Gastrocnemius medialis (tissue), 4 donors: ENCODE data around the gene CABP7. TPM values are rescaled to one million over a fixed set of nuclear protein-coding genes. Genes with fewer than 3 reads are reported as not detected.
A peak's percentile ranks its signal among the peaks of the same experiment; 100 is the strongest.
"Not testable (repeated sequence)": the region's sequence is repeated elsewhere in the genome, so short reads cannot be mapped to it uniquely, and the experiment has no call there.

Source experiments
- ATAC-seq, 2 donors: fragments of 150-250 bp; one replicate each; pipeline ENCODE4 v1.9.1; 2016
- DNase-seq, 2 donors: peaks; one replicate each; pipeline ENCODE4 v3.0.0-alpha.2; 2019
- H3K27ac ChIP-seq, 4 donors: fragments of 200-600 bp; sonication (generic); 1 replicate in 1 of 4; 2 replicates in 3 of 4; pipeline ENCODE4 v1.5.1; 2016 to 2018; ENCODE audit warnings: mild to moderate bottlenecking in 2 of 4, moderate library complexity in 1 of 4
- H3K27me3 ChIP-seq, 3 donors: fragments of 200-600 bp; sonication (generic) in 2 of 3; 1 replicate in 1 of 3; 2 replicates in 2 of 3; pipeline versions ENCODE4 v1.5.1 to v1.6.0; 2016 to 2019; ENCODE audit warnings: mild to moderate bottlenecking in 1 of 3, moderate library complexity in 1 of 3
- H3K36me3 ChIP-seq, 2 donors: fragments of 200-600 bp; sonication (generic) in 1 of 2; one replicate each; pipeline ENCODE4 v1.5.1; 2017 to 2018
- H3K4me1 ChIP-seq, 2 donors: fragments of 200-600 bp; sonication (generic) in 1 of 2; one replicate each; pipeline ENCODE4 v1.5.1; 2016 to 2017; ENCODE audit warnings: mild to moderate bottlenecking in 2 of 2
- H3K4me3 ChIP-seq, 4 donors: fragments of 200-600 bp; sonication (generic) in 3 of 4; 1 replicate in 1 of 4; 2 replicates in 3 of 4; pipeline ENCODE4 v1.5.1; 2016 to 2019; ENCODE audit warnings: mild to moderate bottlenecking in 2 of 4
- H3K9me3 ChIP-seq, 3 donors: fragments of 200-600 bp; sonication (generic) in 2 of 3; 1 replicate in 1 of 3; 2 replicates in 2 of 3; pipeline ENCODE4 v1.5.1; 2016 to 2019
- POLR2A ChIP-seq, 2 donors: fragments of 450-650 bp; IDR thresholded peaks; one replicate each; pipeline ENCODE4 v1.6.1; 2017; ENCODE audit warnings: antibody characterized with exemption in 2 of 2, mild to moderate bottlenecking in 2 of 2, moderate library complexity in 2 of 2
- in situ Hi-C, 4 donors: fragments of 200-750 bp; cut with MboI; loops; one replicate each; pipeline versions ENCODE4 v1.15.0 to v1.8.0; 2017; ENCODE audit warnings: low sequenced_read_pairs in 4 of 4
- intact Hi-C: fragments of 100-400 bp; cut with DNase I; formaldehyde crosslinking; loops from one replicate; pipeline ENCODE4 v1.15.1; 2023; ENCODE audit warnings: low total_unique reads
- total RNA-seq, 4 donors: library from RNA; depleted of rRNA; stranded (reverse); fragments of >200 nt; gene quantifications; one replicate each; pipeline versions ENCODE4 v1.1.0 to v1.2.3, GENCODE V29; 2016
- TF ChIP-seq, protein P1 (sequence below), 5 experiments: fragments of 450-650 bp in 3 of 5; fragments of 200-600 bp in 2 of 5; sonication (generic) in 2 of 5; IDR thresholded peaks in 4 of 5; conservative IDR thresholded peaks in 1 of 5; 1 replicate in 4 of 5; 2 replicates in 1 of 5; pipeline ENCODE4 v1.5.1; 2016 to 2019; ENCODE audit warnings: antibody characterized with exemption in 5 of 5, mild to moderate bottlenecking in 3 of 5, moderate library complexity in 3 of 5

The CABP7 gene
- total RNA-seq, 4 donors from 2014 or later: not detected

DNA sequence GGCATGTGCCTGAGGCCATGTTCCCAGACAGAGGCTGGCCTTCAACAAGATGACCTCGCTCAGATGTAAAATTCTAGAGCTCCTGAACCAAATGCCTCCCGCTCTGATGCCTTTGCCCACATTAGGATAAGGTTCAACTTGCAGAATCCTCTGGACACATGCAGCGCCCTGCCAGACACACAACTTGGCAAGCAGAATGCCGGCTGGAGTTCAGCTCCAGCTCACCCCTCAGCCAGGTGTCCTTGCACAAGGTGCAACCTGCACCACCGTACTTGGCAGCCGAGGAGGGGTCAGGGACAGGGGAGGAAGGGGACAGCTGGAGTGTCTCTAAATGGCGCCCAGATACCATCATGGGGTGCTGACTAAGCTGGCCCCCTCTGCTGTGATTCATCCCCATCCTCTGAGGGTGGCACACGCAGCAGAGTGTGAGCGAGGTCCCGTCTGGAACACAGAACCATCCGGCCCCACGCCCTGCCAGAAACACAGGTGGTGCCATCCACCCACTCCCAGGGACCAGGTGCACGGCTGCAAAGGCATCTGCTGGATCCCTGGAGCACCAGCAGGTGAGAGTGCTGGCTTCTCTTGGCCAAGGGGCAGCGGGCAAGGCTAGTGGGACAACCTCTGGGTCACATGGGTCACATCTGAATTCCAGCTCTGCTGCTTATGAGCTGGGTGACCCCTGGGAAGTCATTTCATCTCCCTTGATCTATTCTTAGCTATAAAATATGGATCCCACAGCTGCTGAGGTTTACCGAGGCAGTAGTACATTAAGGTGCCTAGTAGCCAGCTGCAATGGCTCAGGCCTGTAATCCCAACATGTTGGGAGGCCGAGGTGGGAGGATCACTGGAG is 34.2 kb downstream of the CABP7 start:
- H3K36me3 ChIP-seq: no peaks in the 10 kb centered on the region
- no peaks in the 10 kb centered on the region for H3K27me3 ChIP-seq
- intact Hi-C loops: no loop called here
- H3K4me3 ChIP-seq: no peak overlapping the region
- ATAC-seq: peak in 1 of 2 donors; percentile 40
- peak in 1 of 2 donors; percentile 64 for DNase-seq
- H3K27ac ChIP-seq: peak overlapping the region; percentile 63 to 69 (median 64)
- in situ Hi-C loops: no loop called here
- H3K4me1 ChIP-seq: peaks cover 35 to 36% of the 10 kb centered on the region in 2 donors
- no peaks in the 10 kb centered on the region for H3K9me3 ChIP-seq
- TF ChIP-seq, protein P1, sequence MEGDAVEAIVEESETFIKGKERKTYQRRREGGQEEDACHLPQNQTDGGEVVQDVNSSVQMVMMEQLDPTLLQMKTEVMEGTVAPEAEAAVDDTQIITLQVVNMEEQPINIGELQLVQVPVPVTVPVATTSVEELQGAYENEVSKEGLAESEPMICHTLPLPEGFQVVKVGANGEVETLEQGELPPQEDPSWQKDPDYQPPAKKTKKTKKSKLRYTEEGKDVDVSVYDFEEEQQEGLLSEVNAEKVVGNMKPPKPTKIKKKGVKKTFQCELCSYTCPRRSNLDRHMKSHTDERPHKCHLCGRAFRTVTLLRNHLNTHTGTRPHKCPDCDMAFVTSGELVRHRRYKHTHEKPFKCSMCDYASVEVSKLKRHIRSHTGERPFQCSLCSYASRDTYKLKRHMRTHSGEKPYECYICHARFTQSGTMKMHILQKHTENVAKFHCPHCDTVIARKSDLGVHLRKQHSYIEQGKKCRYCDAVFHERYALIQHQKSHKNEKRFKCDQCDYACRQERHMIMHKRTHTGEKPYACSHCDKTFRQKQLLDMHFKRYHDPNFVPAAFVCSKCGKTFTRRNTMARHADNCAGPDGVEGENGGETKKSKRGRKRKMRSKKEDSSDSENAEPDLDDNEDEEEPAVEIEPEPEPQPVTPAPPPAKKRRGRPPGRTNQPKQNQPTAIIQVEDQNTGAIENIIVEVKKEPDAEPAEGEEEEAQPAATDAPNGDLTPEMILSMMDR (IDR thresholded peaks at IDR 0.05 in 4 of 5, conservative IDR thresholded peaks at IDR 0.05 in 1 of 5): no peak
- TF ChIP-seq POLR2A (IDR thresholded peaks at IDR 0.05): no peak

DNA sequence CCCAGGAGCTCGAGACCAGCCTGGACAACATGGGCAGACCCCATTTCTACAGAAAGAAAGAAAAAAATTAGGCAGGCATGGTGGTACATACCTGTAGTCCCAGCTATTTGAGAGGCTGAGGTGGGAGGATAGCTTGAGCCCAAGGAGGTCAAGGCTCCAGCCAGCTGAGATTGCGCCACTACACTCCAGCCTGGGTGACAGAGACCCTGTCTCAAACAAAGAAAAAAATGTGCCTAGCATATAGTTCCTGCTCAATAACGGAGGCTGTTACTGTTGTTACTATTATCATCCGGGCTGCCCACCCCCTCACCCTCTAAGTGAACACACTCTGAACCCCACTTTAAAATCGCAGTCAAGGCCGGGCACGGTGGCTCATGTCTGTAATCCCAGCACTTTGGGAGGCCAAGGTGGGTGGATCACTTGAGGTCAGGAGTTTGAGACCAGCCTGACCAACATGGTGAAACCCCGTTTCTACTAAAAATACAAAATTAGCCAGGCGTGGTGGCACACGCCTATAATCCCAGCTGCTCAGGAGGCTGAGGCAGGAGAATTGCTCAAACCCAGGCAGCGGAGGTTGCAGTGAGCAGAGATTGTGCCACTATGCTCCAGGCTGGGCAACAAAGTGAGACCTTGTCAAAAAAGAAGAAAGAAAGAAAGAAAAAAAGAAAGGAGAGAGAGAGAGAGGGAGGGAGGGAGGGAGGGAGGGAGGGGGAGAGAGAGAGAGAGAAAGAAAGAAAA is 35.0 kb downstream of the CABP7 start:
- DNase-seq, H3K36me3 ChIP-seq, ATAC-seq, H3K9me3 ChIP-seq, H3K4me3 ChIP-seq, intact Hi-C loops, in situ Hi-C loops, H3K27me3 ChIP-seq: not testable (repeated sequence)
- peaks cover 43 to 44% of the 10 kb centered on the region in 2 donors for H3K4me1 ChIP-seq
- peak overlapping the region; percentile 63 to 69 (median 64) for H3K27ac ChIP-seq

DNA sequence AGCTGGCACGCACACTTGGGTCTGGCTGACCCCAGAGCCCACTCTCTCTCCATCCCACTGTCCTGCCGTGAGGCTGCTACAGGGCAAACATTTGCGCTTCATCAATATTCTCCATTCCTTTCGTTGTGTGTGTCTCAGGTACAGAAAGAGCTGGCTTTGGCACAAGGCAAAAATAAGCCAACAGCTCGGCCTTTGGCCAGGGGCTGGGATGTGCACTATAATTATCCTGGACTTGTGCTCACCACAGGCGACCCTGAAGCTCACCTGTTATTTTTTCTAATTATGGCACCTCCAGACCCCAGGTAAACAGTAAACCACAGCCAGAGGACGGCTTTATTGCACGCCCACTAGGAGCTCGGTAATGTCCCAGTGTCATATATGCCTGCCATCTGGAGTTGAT is 36.1 kb downstream of the CABP7 start:
- ATAC-seq (peak; percentile 39 to 68), DNase-seq (peak; percentile 31 to 57)
- peak overlapping the region; percentile 62 to 74 (median 66) for H3K27ac ChIP-seq
- in situ Hi-C loops (no loop called here), intact Hi-C loops (no loop called here)
- H3K27me3 ChIP-seq: no peaks in the 10 kb centered on the region
- H3K4me1 ChIP-seq: peaks cover 45% of the 10 kb centered on the region in 2 donors
- TF ChIP-seq, protein P1 (IDR thresholded peaks at IDR 0.05 in 4 of 5, conservative IDR thresholded peaks at IDR 0.05 in 1 of 5): no peak
- TF ChIP-seq POLR2A (IDR thresholded peaks at IDR 0.05): no peak
- no peaks in the 10 kb centered on the region for H3K9me3 ChIP-seq
- H3K36me3 ChIP-seq: no peaks in the 10 kb centered on the region
- no peak overlapping the region for H3K4me3 ChIP-seq

DNA sequence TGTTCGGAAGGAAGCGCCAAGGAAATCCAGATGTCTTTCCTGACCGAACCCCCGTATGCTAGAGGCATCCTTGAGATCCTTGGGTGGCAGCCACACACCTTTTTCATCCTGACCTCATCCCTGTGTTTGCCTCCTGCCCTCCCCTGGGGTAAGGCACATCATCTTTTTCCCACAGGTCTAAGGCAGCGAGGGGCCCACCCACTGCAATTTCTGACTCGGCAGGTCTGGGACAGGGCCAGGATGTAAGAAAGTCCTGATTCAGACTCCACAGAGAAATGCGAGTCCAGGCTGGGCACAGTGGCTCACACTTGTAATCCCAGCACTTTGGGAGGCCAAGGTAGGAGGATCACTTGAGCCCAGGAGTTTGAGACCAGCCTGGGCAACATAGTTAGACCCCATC is 36.5 kb downstream of the CABP7 start:
- Histone ChIP-seq H3K27me3 (no peaks in the 10 kb centered on the region), H3K4me1 (peaks cover 45% of the 10 kb centered on the region in 2 donors), H3K9me3 (no peaks in the 10 kb centered on the region), H3K4me3 (no peak overlapping the region), H3K27ac (peak overlapping the region; percentile 62 to 74 (median 66)), H3K36me3 (no peaks in the 10 kb centered on the region)
- in situ Hi-C loops: no loop called here
- ATAC-seq: no peak
- intact Hi-C loops: no loop called here
- TF ChIP-seq, protein P1 (IDR thresholded peaks at IDR 0.05 in 4 of 5, conservative IDR thresholded peaks at IDR 0.05 in 1 of 5): no peak
- TF ChIP-seq POLR2A (IDR thresholded peaks at IDR 0.05): no peak
- no peak for DNase-seq

DNA sequence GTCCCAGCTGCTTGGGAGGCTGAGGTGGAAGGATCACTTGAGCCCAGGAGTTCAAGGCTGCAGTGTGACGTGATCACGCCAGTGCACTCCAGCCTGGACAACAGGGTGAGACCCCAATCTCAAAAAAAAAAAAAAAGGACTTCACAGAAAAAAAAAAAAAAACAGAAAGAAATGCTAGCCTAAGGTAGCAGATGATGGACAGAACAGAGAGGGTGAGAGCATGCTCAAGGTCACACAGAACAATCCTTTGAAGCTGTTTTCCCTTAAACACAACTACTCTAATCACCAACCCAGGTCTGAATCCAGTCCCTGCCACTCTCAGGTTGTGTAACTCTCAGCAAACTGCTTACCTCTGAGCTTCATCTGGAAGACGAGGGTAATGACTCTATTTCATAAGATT is 37.3 kb downstream of the CABP7 start:
- no peak overlapping the region for H3K4me3 ChIP-seq
- in situ Hi-C loops (no loop called here), intact Hi-C loops (no loop called here)
- peaks cover 45% of the 10 kb centered on the region in 2 donors for H3K4me1 ChIP-seq
- no peaks in the 10 kb centered on the region for H3K36me3 ChIP-seq
- H3K27ac ChIP-seq: peak overlapping the region in 1 of 4 donors; percentile 81
- H3K27me3 ChIP-seq: no peaks in the 10 kb centered on the region
- TF ChIP-seq, protein P1 (IDR thresholded peaks at IDR 0.05 in 4 of 5, conservative IDR thresholded peaks at IDR 0.05 in 1 of 5): no peak
- no peak for TF ChIP-seq POLR2A (IDR thresholded peaks at IDR 0.05)
- no peaks in the 10 kb centered on the region for H3K9me3 ChIP-seq
- no peak for DNase-seq
- ATAC-seq: no peak
